HEK293 (cell line): Measurements from ENCODE around the gene ERAL1.

ENCODE experiments used
- BCL11B ChIP-seq: fragments of 450-650 bp; formaldehyde crosslinking; IDR thresholded peaks from 2 replicates; pipeline ENCODE4 v1.5.1; 2016; ENCODE audit warnings: low read depth, missing biosample characterization, missing genetic modification characterization
- GFI1B ChIP-seq: fragments of 450-650 bp; formaldehyde crosslinking; IDR thresholded peaks from 2 replicates; pipeline ENCODE4 v1.5.1; 2016; ENCODE audit warnings: missing biosample characterization, missing genetic modification characterization
- KLF16 ChIP-seq: fragments of 450-650 bp; formaldehyde crosslinking; IDR thresholded peaks from 2 replicates; pipeline ENCODE4 v1.5.1; 2017; ENCODE audit warnings: missing biosample characterization, missing genetic modification characterization
- KLF9 ChIP-seq: fragments of 450-650 bp; formaldehyde crosslinking; IDR thresholded peaks from 2 replicates; pipeline ENCODE4 v1.5.1; 2016; ENCODE audit warnings: missing biosample characterization, missing genetic modification characterization, low read depth
- MEIS1 ChIP-seq: sonication (generic); formaldehyde crosslinking; IDR thresholded peaks from 2 replicates; pipeline ENCODE4 v1.8.1; 2022; ENCODE audit warnings: missing genetic modification reagents, mild to moderate bottlenecking, borderline replicate concordance
- REST ChIP-seq: fragments of 450-650 bp; formaldehyde crosslinking; IDR thresholded peaks from 2 replicates; pipeline ENCODE4 v1.5.1; 2016; ENCODE audit warnings: missing biosample characterization, missing genetic modification characterization
- SCRT1 ChIP-seq: fragments of 450-650 bp; formaldehyde crosslinking; IDR thresholded peaks from 2 replicates; pipeline ENCODE4 v1.5.1; 2016; ENCODE audit warnings: missing biosample characterization, missing genetic modification characterization, borderline replicate concordance
- SP7 ChIP-seq: fragments of 450-650 bp; formaldehyde crosslinking; IDR thresholded peaks from 2 replicates; pipeline ENCODE4 v1.5.1; 2016; ENCODE audit warnings: missing biosample characterization, missing genetic modification characterization
- ZBTB11 ChIP-seq: fragments of 450-650 bp; formaldehyde crosslinking; conservative IDR thresholded peaks from 2 replicates; pipeline ENCODE4 v1.5.1; 2016; ENCODE audit warnings: low read depth, missing biosample characterization, missing genetic modification characterization
- ZFP3 ChIP-seq: fragments of 450-650 bp; formaldehyde crosslinking; IDR thresholded peaks from 2 replicates; pipeline ENCODE4 v1.5.1; 2016; ENCODE audit warnings: low read depth, missing biosample characterization, missing genetic modification characterization
- ZNF112 ChIP-seq: fragments of 450-650 bp; formaldehyde crosslinking; IDR thresholded peaks from 2 replicates; pipeline ENCODE4 v1.5.0; 2017; ENCODE audit warnings: missing biosample characterization, missing genetic modification characterization
- ZNF138 ChIP-seq: fragments of 450-650 bp; formaldehyde crosslinking; IDR thresholded peaks from 2 replicates; pipeline ENCODE4 v1.5.1; 2016; ENCODE audit warnings: missing biosample characterization, missing genetic modification characterization, borderline replicate concordance
- ZNF157 ChIP-seq: fragments of 450-650 bp; formaldehyde crosslinking; IDR thresholded peaks from 2 replicates; pipeline ENCODE4 v1.5.1; 2016; ENCODE audit warnings: missing biosample characterization, missing genetic modification characterization
- ZNF19 ChIP-seq: fragments of 450-650 bp; formaldehyde crosslinking; IDR thresholded peaks from 2 replicates; pipeline ENCODE4; 2016; ENCODE audit warnings: missing biosample characterization, missing genetic modification characterization, low read depth
- ZNF292 ChIP-seq: fragments of 450-650 bp; formaldehyde crosslinking; IDR thresholded peaks from 2 replicates; pipeline ENCODE4 v1.5.1; 2016; ENCODE audit warnings: low read depth, missing biosample characterization, missing genetic modification characterization, borderline replicate concordance
- ZNF311 ChIP-seq: fragments of 450-650 bp; formaldehyde crosslinking; IDR thresholded peaks from 2 replicates; pipeline ENCODE4 v1.5.1; 2017; ENCODE audit warnings: missing biosample characterization, missing genetic modification characterization, borderline replicate concordance
- ZNF341 ChIP-seq: fragments of 450-650 bp; formaldehyde crosslinking; IDR thresholded peaks from 2 replicates; pipeline ENCODE4; 2016; ENCODE audit warnings: low read depth, missing biosample characterization, missing genetic modification characterization
- ZNF394 ChIP-seq: fragments of 450-650 bp; formaldehyde crosslinking; IDR thresholded peaks from 2 replicates; pipeline ENCODE4 v1.5.1; 2016; ENCODE audit warnings: missing biosample characterization, missing genetic modification characterization, mild to moderate bottlenecking, moderate library complexity, borderline replicate concordance
- ZNF501 ChIP-seq: fragments of 450-650 bp; formaldehyde crosslinking; IDR thresholded peaks from 2 replicates; pipeline ENCODE4 v1.5.1; 2016; ENCODE audit warnings: missing biosample characterization, missing genetic modification characterization
- ZNF529 ChIP-seq: fragments of 450-650 bp; formaldehyde crosslinking; IDR thresholded peaks from 2 replicates; pipeline ENCODE4 v1.5.1; 2017; ENCODE audit warnings: missing genetic modification characterization, missing biosample characterization; ENCODE audit not compliant: insufficient replicate concordance
- ZNF549 ChIP-seq: fragments of 450-650 bp; IDR thresholded peaks from 2 replicates; pipeline ENCODE4 v1.5.1; 2018; ENCODE audit warnings: missing biosample characterization, missing genetic modification characterization, mild to moderate bottlenecking, inconsistent platforms, moderate library complexity
- ZNF670 ChIP-seq: fragments of 450-650 bp; formaldehyde crosslinking; IDR thresholded peaks from 2 replicates; pipeline ENCODE4 v1.5.1; 2016; ENCODE audit warnings: missing biosample characterization, missing genetic modification characterization, low read depth
- ZNF747 ChIP-seq: fragments of 450-650 bp; formaldehyde crosslinking; IDR thresholded peaks from 2 replicates; pipeline ENCODE4 v1.5.1; 2016; ENCODE audit warnings: missing biosample characterization, missing genetic modification characterization
- ZNF830 ChIP-seq: fragments of 450-650 bp; IDR thresholded peaks from 2 replicates; pipeline ENCODE4 v1.5.0; 2018; ENCODE audit warnings: missing biosample characterization, missing genetic modification characterization, low read depth, mild to moderate bottlenecking, moderate library complexity
- ZSCAN18 ChIP-seq: fragments of 450-650 bp; formaldehyde crosslinking; IDR thresholded peaks from 2 replicates; pipeline ENCODE4 v1.5.1; 2016; ENCODE audit warnings: missing biosample characterization, missing genetic modification characterization
- ZSCAN4 ChIP-seq: fragments of 450-650 bp; formaldehyde crosslinking; IDR thresholded peaks from 2 replicates; pipeline ENCODE4 v1.5.1; 2017; ENCODE audit warnings: missing biosample characterization, missing genetic modification characterization
- ZSCAN5A ChIP-seq: fragments of 450-650 bp; formaldehyde crosslinking; IDR thresholded peaks from 2 replicates; pipeline ENCODE4 v1.5.1; 2016; ENCODE audit warnings: missing biosample characterization, missing genetic modification characterization

ERAL1 gene

GRCh38 chr17:28901866-28902818, 47.3 kb downstream of the ERAL1 start (continued):
- TF ChIP-seq ZNF549 (tag by site-specific recombination) (no peak), ZNF394 (tag by site-specific recombination) (no peak), KLF16 (tag by site-specific recombination) (peak; percentile 22; the same call in 1 of the 2 replicates), ZNF341 (peak; percentile 82), ZNF747 (tag by site-specific recombination) (no peak), MEIS1 (CRISPR knock-in tag) (no peak), ZFP3 (tag by site-specific recombination) (peak; percentile 91), SCRT1 (no peak), ZSCAN4 (tag by site-specific recombination) (peak; percentile 24; the same call in 1 of the 2 replicates), ZSCAN5A (no peak), ZNF157 (tag by site-specific recombination) (no peak), ZNF138 (tag by site-specific recombination) (no peak), ZNF311 (tag by site-specific recombination) (no peak), ZNF292 (tag by site-specific recombination) (no peak), ZBTB11 (tag by site-specific recombination) (peak; percentile 53), ZNF501 (tag by site-specific recombination) (peak; percentile 47; the same call in 1 of the 2 replicates), ZNF529 (tag by site-specific recombination) (no peak), ZNF112 (tag by site-specific recombination) (no peak), REST (tag by site-specific recombination) (no peak), ZNF19 (tag by site-specific recombination) (no peak), SP7 (tag by site-specific recombination) (peak; percentile 79), GFI1B (0 out of 2 replicates have a peak, but pooled peaks have one; percentile 8), BCL11B (tag by site-specific recombination) (0 out of 2 replicates have a peak, but pooled peaks have one; percentile 49), KLF9 (tag by site-specific recombination) (0 out of 2 replicates have a peak, but pooled peaks have one; percentile 27), ZSCAN18 (no peak; the same call in 1 of the 2 replicates), ZNF670 (no peak), ZNF830 (tag by site-specific recombination) (no peak)
